Fibroblast of mammary gland (primary cell): ENCODE data around the gene AHRR.

Source experiments
- DNase-seq: peaks from one replicate; pipeline ENCODE4 v3.0.0-alpha.2; 2010; ENCODE audit warnings: low read depth
- H3K4me3 ChIP-seq: 2 replicates; pipeline ENCODE4 v1.5.1; 2011; ENCODE audit warnings: low read depth, mild to moderate bottlenecking, low read length, moderate library complexity; ENCODE audit not compliant: control insufficient read depth
- CTCF ChIP-seq: conservative IDR thresholded peaks from 2 replicates; pipeline ENCODE4 v1.5.1; 2011; ENCODE audit warnings: low read depth, low read length, inconsistent platforms; ENCODE audit not compliant: control insufficient read depth, insufficient read depth

The AHRR gene

GRCh38 chr5:351084-351920 lies 29.8 kb downstream of the AHRR start:
- no peak overlapping the region for H3K4me3 ChIP-seq
- no peak for TF ChIP-seq CTCF
- no peak for DNase-seq

DNA sequence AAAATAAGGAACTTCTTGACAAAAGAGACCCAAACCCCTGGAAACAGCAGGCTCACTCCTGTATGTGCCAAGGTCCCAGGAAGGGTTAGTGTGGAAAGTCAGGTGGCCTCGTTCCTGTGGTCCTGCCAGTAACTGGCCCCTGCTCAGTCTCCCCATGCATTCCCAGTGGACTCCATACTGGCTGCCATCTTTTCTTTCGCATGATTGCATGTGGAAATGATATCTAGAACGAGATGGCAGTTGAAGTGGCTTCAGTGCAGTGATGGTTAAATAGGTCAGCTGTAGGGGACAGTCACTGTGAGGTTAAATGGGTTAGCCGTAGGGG lies 30.4 kb downstream of the AHRR start:
- TF ChIP-seq CTCF, result no peak
- no peak for DNase-seq
- H3K4me3 ChIP-seq, result no peak overlapping the region

GRCh38 chr5:352639-353611 lies 31.4 kb downstream of the AHRR start:
- no peak for TF ChIP-seq CTCF
- no peak for DNase-seq
- H3K4me3 ChIP-seq, result no peak overlapping the region

DNA sequence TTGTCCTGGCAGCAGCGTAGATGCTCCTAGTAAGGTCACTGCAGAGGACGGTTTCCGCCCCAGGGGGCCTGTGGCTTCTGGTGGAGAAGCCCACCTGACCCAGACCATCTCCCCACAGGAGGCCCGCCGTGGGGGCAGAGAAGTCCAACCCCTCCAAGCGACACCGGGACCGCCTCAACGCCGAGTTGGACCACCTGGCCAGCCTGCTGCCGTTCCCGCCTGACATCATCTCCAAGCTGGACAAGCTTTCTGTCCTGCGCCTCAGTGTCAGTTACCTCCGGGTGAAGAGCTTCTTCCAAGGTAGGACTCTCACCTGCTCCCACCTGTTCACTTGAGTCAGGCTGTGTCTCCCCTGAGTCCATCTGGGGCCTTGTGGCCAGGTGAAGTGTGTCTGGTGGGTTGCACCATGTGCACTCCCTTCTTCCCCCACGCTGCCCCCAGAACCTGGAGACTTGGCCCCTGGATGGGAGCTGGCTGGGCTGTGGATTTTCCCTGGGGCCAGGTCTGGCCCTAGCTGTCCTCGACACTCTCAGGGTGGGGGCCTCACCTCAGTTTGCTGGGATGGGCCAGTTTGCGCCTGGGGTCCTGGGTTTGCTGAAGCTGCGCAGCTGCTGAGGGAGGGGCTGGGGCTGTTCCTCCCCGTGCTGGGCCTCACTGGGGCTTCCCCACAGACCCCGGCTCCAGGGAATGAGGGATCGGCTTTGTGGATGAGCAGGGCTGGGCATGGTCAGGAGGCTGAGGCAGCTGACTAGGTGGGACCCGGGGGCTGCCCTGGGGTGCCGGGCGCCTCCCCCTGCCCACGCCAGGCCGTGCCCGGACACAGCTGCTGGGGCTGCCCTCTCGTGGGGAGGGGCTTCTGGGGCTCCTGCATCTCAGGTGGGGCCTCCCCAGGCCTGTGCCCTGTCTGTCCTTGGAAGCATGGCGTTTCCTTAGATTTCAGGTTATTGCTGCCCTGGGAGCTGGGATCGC lies 32.4 kb downstream of the AHRR start:
- TF ChIP-seq CTCF, result no peak
- no peak for DNase-seq
- H3K4me3 ChIP-seq, result no peak overlapping the region

GRCh38 chr5:354581-355378 lies 33.3 kb downstream of the AHRR start:
- DNase-seq, result no peak
- no peak overlapping the region for H3K4me3 ChIP-seq
- TF ChIP-seq CTCF, result no peak
